GM10248 (cell line): ENCODE measurements around the gene SIGLEC10.

ENCODE experiments used
- CTCF ChIA-PET: fragments of 300-600 bp; sonication (Branson Sonifier 250); formaldehyde crosslinking; extraction: SDS; loops from one replicate; lab custom pipeline; 2021; ENCODE audit warnings: antibody characterized with exemption; lab: Yijun Ruan, JAX
- POLR2A ChIA-PET: fragments of 350-650 bp; sonication (Branson Sonifier 250); formaldehyde crosslinking; extraction: SDS; loops from one replicate; lab custom pipeline; 2020; ENCODE audit warnings: antibody characterized with exemption; lab: Yijun Ruan, JAX
- DNase-seq: peaks from one replicate; pipeline ENCODE4 v3.0.0; 2012; ENCODE audit errors: extremely low spot score
- CTCF ChIP-seq: IDR thresholded peaks from 2 replicates; pipeline ENCODE4 v1.5.1; 2012; ENCODE audit warnings: mild to moderate bottlenecking, low read depth; ENCODE audit errors: extremely low read depth, missing control alignments, control extremely low read depth

SIGLEC10 gene

GRCh38 chr19:51460164-51460992, 42.9 kb upstream of the SIGLEC10 start:
- no peak for TF ChIP-seq CTCF
- ChIA-PET CTCF (interaction anchor here (1.0 to 3.5 kb wide), 6 partner anchors 11 to 148 kb away, joined by 3 to 26 read pairs (median 3); no protein-coding TSS in a partner anchor), POLR2A (no interaction called here)
- DNase-seq: no peak

GRCh38 chr19:51458899-51459505, 41.6 kb upstream of the SIGLEC10 start:
- ChIA-PET CTCF (interaction anchor here (1.1 to 1.5 kb wide), 2 partner anchors 17 to 149 kb away, joined by 3 read pairs; no protein-coding TSS in a partner anchor), POLR2A (no interaction called here)
- no peak for TF ChIP-seq CTCF
- no peak for DNase-seq

- POLR2A ChIA-PET: no interaction called here
- no peak for DNase-seq
- TF ChIP-seq CTCF: no peak
- CTCF ChIA-PET: no interaction called here
Measured at GRCh38 chr19:51458051-51458645, 40.7 kb upstream of the SIGLEC10 start, which contains the start of gene SIGLEC8. Gene SIGLEC8 (minus strand): TSS chr19:51458454. CDS start chr19:51458387, 67 bp downstream.

GRCh38 chr19:51457351-51458013, 40.0 kb upstream of the SIGLEC10 start:
- ChIA-PET POLR2A (no interaction called here), CTCF (interaction anchor here (1.3 kb wide), 1 partner anchor 15 kb away, joined by 4 read pairs; no protein-coding TSS in a partner anchor)
- TF ChIP-seq CTCF: no peak
- DNase-seq: no peak

- CTCF ChIA-PET: interaction anchor here (1.3 kb wide), 1 partner anchor 16 kb away, joined by 4 read pairs; no protein-coding TSS in a partner anchor
- DNase-seq: no peak
- POLR2A ChIA-PET: no interaction called here
- no peak for TF ChIP-seq CTCF
Measured at GRCh38 chr19:51456541-51457290, 39.3 kb upstream of the SIGLEC10 start.
